Neural progenitor cell (in vitro differentiated cells): ENCODE measurements around the gene PLIN5. TPM values are rescaled to one million over a fixed set of nuclear protein-coding genes. Genes with fewer than 3 reads are reported as not detected.
A peak's percentile ranks its signal among the peaks of the same experiment; 100 is the strongest.

ENCODE experiments used
- DNase-seq: peaks from one replicate; pipeline ENCODE4 v3.0.0-alpha.2; 2016; ENCODE audit warnings: low spot score
- H2AFZ ChIP-seq: fragments of 200-600 bp; sonication (generic); replicated peaks from 2 replicates; pipeline ENCODE4 v1.6.1; 2016; ENCODE audit warnings: antibody characterized with exemption
- H3F3A ChIP-seq: fragments of 200-600 bp; sonication (generic); 2 replicates; pipeline ENCODE4 v1.6.1; 2016; ENCODE audit warnings: antibody characterized with exemption, low read depth
- H3K27ac ChIP-seq: fragments of 200-600 bp; sonication (generic); 2 replicates; pipeline ENCODE4 v1.5.1; 2016; ENCODE audit warnings: mild to moderate bottlenecking
- H3K27me3 ChIP-seq: fragments of 200-600 bp; sonication (generic); 2 replicates; pipeline ENCODE4 v1.6.1; 2016; ENCODE audit warnings: mild to moderate bottlenecking, moderate library complexity
- H3K36me3 ChIP-seq: fragments of 200-600 bp; sonication (generic); 2 replicates; pipeline ENCODE4 v1.5.1; 2016
- H3K4me1 ChIP-seq: fragments of 200-600 bp; sonication (generic); 2 replicates; pipeline ENCODE4 v1.6.1; 2016; ENCODE audit warnings: mixed run types
- H3K4me2 ChIP-seq: fragments of 200-600 bp; sonication (generic); 2 replicates; pipeline ENCODE4 v1.6.1; 2016
- H3K4me3 ChIP-seq: fragments of 200-600 bp; sonication (generic); 2 replicates; pipeline ENCODE4 v1.5.1; 2016
- H3K79me2 ChIP-seq: fragments of 200-600 bp; sonication (generic); 2 replicates; pipeline ENCODE4 v1.6.1; 2016; ENCODE audit warnings: low read depth
- H3K9ac ChIP-seq: fragments of 200-600 bp; sonication (generic); 2 replicates; pipeline ENCODE4 v1.6.1; 2016
- H3K9me3 ChIP-seq: fragments of 200-600 bp; sonication (generic); 2 replicates; pipeline ENCODE4 v1.5.1; 2016; ENCODE audit warnings: low read depth
- H4K20me1 ChIP-seq: fragments of 200-600 bp; sonication (generic); 2 replicates; pipeline ENCODE4 v1.6.1; 2016; ENCODE audit warnings: low read depth
- H3K27ac Mint-ChIP-seq: 3 replicates; pipeline ENCODE4 v1.8.0; 2021; ENCODE audit warnings: mixed read lengths
- H3K27me3 Mint-ChIP-seq: 2 replicates; pipeline ENCODE4 v1.8.0; 2022; ENCODE audit warnings: low read depth, mild to moderate bottlenecking, inconsistent platforms, moderate library complexity, mixed read lengths; ENCODE audit not compliant: insufficient read depth
- H3K36me3 Mint-ChIP-seq: 3 replicates; pipeline ENCODE4 v1.8.0; 2021; ENCODE audit warnings: mixed read lengths
- H3K4me1 Mint-ChIP-seq: 3 replicates; pipeline ENCODE4 v1.8.0; 2021; ENCODE audit warnings: mixed read lengths
- H3K4me3 Mint-ChIP-seq: 3 replicates; pipeline ENCODE4 v1.8.0; 2021; ENCODE audit warnings: mild to moderate bottlenecking, moderate library complexity, mixed read lengths
- H3K9me3 Mint-ChIP-seq: 3 replicates; pipeline ENCODE4 v1.8.0; 2020; ENCODE audit warnings: mixed read lengths
- EZH2 ChIP-seq: fragments of 200-600 bp; sonication (generic); IDR thresholded peaks from 2 replicates; pipeline ENCODE4 v1.6.1; 2017; ENCODE audit warnings: antibody characterized with exemption, mild to moderate bottlenecking, moderate library complexity
- EZH2phosphoT487 ChIP-seq: fragments of 200-600 bp; sonication (generic); IDR thresholded peaks from 2 replicates; pipeline ENCODE4 v1.6.1; 2017; ENCODE audit warnings: antibody characterized with exemption
- total RNA-seq: library from RNA; depleted of rRNA; stranded (reverse); fragments of >200 nt; gene quantifications from 2 replicates; pipeline ENCODE4 v1.2.3, GENCODE V29; 2015; ENCODE audit warnings: low replicate concordance
- TF ChIP-seq, protein P1 (sequence below): fragments of 200-600 bp; sonication (generic); IDR thresholded peaks from 2 replicates; pipeline ENCODE4 v1.5.1; 2017; ENCODE audit warnings: antibody characterized with exemption, mild to moderate bottlenecking

PLIN5 gene
- total RNA-seq, 1 donor from 2014 or later = 1.2 TPM

- no peak overlapping the region for H3K4me3 Mint-ChIP-seq
- peak overlapping the region; percentile 82 for H3K27ac Mint-ChIP-seq
- Histone ChIP-seq H2AFZ (no peak overlapping the region), H3K36me3 (no peaks in the 10 kb centered on the region), H3F3A (peaks cover 2% of the 10 kb centered on the region), H3K4me2 (no peak overlapping the region), H3K4me1 (no peaks in the 10 kb centered on the region), H4K20me1 (no peaks in the 10 kb centered on the region), H3K9ac (no peak overlapping the region), H3K4me3 (no peak overlapping the region), H3K27me3 (peaks cover 13% of the 10 kb centered on the region), H3K9me3 (no peaks in the 10 kb centered on the region), H3K79me2 (no peaks in the 10 kb centered on the region), H3K27ac (no peak overlapping the region)
- peaks cover 5% of the 10 kb centered on the region for H3K4me1 Mint-ChIP-seq
- no peaks in the 10 kb centered on the region for H3K36me3 Mint-ChIP-seq
- no peak for DNase-seq
- no peaks in the 10 kb centered on the region for H3K9me3 Mint-ChIP-seq
- H3K27me3 Mint-ChIP-seq = peaks cover 4% of the 10 kb centered on the region
- TF ChIP-seq EZH2phosphoT487 (no peak), EZH2 (no peak)
- TF ChIP-seq, protein P1, sequence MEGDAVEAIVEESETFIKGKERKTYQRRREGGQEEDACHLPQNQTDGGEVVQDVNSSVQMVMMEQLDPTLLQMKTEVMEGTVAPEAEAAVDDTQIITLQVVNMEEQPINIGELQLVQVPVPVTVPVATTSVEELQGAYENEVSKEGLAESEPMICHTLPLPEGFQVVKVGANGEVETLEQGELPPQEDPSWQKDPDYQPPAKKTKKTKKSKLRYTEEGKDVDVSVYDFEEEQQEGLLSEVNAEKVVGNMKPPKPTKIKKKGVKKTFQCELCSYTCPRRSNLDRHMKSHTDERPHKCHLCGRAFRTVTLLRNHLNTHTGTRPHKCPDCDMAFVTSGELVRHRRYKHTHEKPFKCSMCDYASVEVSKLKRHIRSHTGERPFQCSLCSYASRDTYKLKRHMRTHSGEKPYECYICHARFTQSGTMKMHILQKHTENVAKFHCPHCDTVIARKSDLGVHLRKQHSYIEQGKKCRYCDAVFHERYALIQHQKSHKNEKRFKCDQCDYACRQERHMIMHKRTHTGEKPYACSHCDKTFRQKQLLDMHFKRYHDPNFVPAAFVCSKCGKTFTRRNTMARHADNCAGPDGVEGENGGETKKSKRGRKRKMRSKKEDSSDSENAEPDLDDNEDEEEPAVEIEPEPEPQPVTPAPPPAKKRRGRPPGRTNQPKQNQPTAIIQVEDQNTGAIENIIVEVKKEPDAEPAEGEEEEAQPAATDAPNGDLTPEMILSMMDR = no peak
These were observed 6.2 kb upstream of the PLIN5 start for GRCh38 chr19:4541114-4541805.

- no peak within 1 kb of the TSS for H3K9ac ChIP-seq
- Mint-ChIP-seq H3K27ac (peak within 1 kb of the TSS; percentile 46), H3K27me3 (peaks cover 4% of the 10 kb centered on the region), H3K4me1 (peaks cover 11% of the 10 kb centered on the region), H3K4me3 (no peak within 1 kb of the TSS), H3K36me3 (no peaks in the 10 kb centered on the region), H3K9me3 (no peaks in the 10 kb centered on the region)
- H3K27ac ChIP-seq = no peak within 1 kb of the TSS
- no peaks in the 10 kb centered on the region for H3K79me2 ChIP-seq
- H3K9me3 ChIP-seq = no peaks in the 10 kb centered on the region
- peaks cover 4% of the 10 kb centered on the region for H3K4me1 ChIP-seq
- H3K4me3 ChIP-seq = no peak within 1 kb of the TSS
- H4K20me1 ChIP-seq = no peaks in the 10 kb centered on the region
- H3F3A ChIP-seq = peaks cover 2% of the 10 kb centered on the region
- no peak within 1 kb of the TSS for H3K4me2 ChIP-seq
- TF ChIP-seq EZH2 (no peak), EZH2phosphoT487 (no peak)
- TF ChIP-seq, protein P1 = no peak
- H3K36me3 ChIP-seq = no peaks in the 10 kb centered on the region
- H3K27me3 ChIP-seq = peaks cover 18% of the 10 kb centered on the region
- no peak for DNase-seq
- H2AFZ ChIP-seq = no peak within 1 kb of the TSS
These were observed 4.9 kb upstream of the PLIN5 start, which contains the start of gene LRG1 for GRCh38 chr19:4539693-4540581. LRG1 (minus strand) TSS chr19:4540036; CDS start chr19:4540013, 23 bp downstream.

DNA sequence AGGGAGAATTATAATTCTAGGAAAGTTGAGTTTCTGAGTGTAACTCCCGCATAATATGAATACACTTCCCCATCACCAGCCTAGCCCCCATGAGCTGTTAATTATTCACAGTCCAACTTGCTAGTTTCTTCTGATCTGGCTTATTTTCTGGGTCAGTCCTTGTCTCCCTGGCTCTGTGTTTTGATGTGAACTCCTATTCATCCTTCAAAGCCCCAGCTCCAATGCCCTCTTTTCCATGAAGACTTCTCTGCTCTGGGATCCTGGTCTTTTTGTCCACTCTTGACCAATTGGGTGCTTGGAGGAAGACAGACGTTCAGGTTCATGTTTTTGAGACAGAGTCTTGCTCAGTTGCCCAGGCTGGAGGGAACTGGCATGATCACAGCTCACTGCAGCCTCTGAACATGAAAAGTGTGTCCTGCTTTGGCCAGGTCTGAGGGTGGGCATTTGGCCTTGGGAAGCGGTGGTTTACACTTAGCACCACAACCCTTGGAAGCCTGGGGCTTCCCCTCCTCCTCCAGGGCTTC is 4.2 kb upstream of the PLIN5 start:
- H3K4me2 ChIP-seq = no peak overlapping the region

More for the DNA sequence above, 4.2 kb upstream of the PLIN5 start:
- no peaks in the 10 kb centered on the region for H3K9me3 Mint-ChIP-seq
- no peak overlapping the region for H3K27ac ChIP-seq
- peak overlapping the region; percentile 46 for H3K27ac Mint-ChIP-seq
- peaks cover 3% of the 10 kb centered on the region for H4K20me1 ChIP-seq
- H3K9ac ChIP-seq = no peak overlapping the region
- DNase-seq = no peak
- H3K9me3 ChIP-seq = no peaks in the 10 kb centered on the region
- H3K36me3 Mint-ChIP-seq = no peaks in the 10 kb centered on the region
- H3K79me2 ChIP-seq = no peaks in the 10 kb centered on the region
- H3K4me1 Mint-ChIP-seq = peaks cover 11% of the 10 kb centered on the region
- peaks cover 2% of the 10 kb centered on the region for H3F3A ChIP-seq
- TF ChIP-seq EZH2phosphoT487 (no peak), EZH2 (no peak)
- TF ChIP-seq, protein P1 = no peak
- H3K27me3 Mint-ChIP-seq = peaks cover 4% of the 10 kb centered on the region
- H3K4me1 ChIP-seq = peaks cover 7% of the 10 kb centered on the region
- H3K4me3 ChIP-seq = no peak overlapping the region
- H3K36me3 ChIP-seq = no peaks in the 10 kb centered on the region
- no peak overlapping the region for H2AFZ ChIP-seq
- H3K4me3 Mint-ChIP-seq = no peak overlapping the region
- peaks cover 25% of the 10 kb centered on the region for H3K27me3 ChIP-seq
